Erythroblast (primary cell): ENCODE results near the gene AGBL4.
"Not testable (repeated sequence)": the region's sequence is repeated elsewhere in the genome, so short reads cannot be mapped to it uniquely, and the experiment has no call there.

ENCODE experiments used
- DNase-seq, 2 experiments: peaks; one replicate each; lab custom pipeline; 2025; lab: John Stamatoyannopoulos, UW
- GATA1 ChIP-seq: IDR thresholded peaks from 2 replicates; pipeline ENCODE4 v1.6.1; 2011; ENCODE audit warnings: low read depth, mild to moderate bottlenecking, control low read depth, low read length, moderate library complexity
- POLR2A ChIP-seq: IDR thresholded peaks from 2 replicates; pipeline ENCODE4 v1.6.1; 2011; ENCODE audit warnings: mild to moderate bottlenecking, low read length

Gene AGBL4

DNA sequence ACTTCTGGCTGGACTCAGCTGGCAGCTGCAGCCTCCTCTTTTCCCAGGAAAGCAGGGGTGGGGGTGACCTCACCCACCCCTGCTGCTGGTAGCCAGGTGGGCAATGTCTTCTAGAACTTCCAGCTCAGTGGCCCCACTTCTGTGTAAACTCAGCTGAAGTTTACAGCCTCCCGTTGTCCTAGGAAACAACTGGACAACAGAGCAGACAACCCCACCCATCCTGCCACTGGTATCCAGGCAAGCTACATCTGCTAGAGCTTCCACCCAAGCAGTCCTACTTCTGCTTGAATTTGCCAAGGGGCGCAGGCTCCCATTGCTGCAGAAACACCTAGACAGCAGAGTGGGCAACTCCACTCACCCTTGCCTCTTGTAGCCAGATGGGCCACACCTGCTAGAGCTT is 937.4 kb downstream of the AGBL4 start:
- DNase-seq: no peak
- no peak for TF ChIP-seq POLR2A
- TF ChIP-seq GATA1: no peak

DNA sequence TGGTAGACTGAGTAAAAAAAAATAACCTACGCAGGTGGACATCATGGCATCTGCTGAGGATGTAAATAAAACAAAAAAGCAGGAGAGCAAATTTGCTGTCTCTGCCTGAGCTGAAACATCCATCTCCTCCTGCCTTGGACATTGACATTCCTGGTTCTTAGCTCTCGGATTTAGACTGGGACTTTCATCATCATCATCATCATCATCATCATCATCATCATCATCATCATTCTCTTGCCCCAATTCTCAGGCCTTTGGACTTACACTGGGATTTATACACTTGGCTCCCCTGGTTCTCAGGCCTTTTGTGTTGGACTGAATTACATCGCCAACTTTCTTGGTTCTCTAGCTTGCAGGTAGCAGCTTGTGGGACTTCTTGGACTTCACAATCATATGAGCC is 938.7 kb downstream of the AGBL4 start:
- no peak for TF ChIP-seq POLR2A
- no peak for TF ChIP-seq GATA1
- DNase-seq: no peak

DNA sequence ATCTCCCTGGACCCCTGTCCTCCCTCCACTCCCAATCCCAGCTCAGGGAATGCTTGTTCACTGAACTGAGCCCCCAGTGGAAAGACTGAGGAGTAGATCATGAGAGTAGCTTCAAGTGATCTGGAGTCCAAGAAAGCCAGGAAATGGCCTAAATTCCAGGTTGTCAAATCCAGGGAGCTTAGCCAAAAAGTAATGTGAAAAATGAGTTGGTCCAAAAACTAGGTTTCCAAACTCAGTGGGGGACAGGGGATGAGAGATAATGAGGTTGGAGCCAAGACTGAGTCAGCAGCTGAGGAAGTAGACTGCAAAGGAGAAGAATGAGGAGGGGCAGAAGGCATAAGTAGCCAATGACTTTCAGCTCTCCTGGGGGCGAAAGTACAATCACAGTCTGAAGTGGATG is 963.0 kb downstream of the AGBL4 start:
- no peak for TF ChIP-seq POLR2A
- no peak for TF ChIP-seq GATA1
- DNase-seq: no peak

DNA sequence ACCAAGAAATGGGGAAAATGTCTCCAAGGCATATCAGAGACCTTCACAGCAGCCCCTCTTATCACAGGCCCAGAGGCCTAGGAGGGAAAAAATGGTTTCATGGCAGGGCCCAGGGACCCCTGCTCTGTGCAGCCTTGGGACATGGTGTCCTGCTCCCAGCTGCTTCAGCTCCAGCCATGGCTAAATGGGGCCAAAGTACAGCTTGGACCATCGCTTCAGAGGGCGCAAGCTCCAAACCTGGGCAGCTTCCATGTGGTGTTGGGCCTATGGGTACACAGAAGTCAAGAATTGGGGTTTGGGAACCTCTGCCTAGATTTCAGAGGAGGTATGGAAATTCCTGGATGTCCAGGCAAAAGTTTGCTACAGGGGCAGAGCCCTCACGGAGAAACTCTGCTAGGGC is 964.7 kb downstream of the AGBL4 start:
- DNase-seq: no peak
- TF ChIP-seq GATA1 (no peak), POLR2A (no peak)

DNA sequence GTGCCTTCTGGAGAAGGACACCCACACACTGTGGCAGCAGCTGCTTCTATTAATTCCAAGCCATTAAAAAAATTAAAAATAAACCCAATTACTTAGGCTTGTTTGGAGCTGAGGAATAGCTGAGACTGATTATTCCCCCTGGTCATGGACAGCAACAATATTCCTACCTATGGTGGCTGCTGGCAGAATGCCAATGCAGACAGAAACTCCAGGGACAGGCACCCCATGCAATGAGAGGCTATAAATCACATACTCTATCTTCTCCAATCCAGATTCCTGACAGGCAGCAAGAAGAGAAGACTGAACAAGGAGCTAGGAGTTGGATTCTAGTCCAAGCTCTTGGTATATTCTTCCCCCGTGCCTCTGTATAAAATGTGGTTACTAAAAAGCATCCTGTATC is 971.7 kb downstream of the AGBL4 start:
- no peak for DNase-seq
- TF ChIP-seq POLR2A (no peak), GATA1 (no peak)

DNA sequence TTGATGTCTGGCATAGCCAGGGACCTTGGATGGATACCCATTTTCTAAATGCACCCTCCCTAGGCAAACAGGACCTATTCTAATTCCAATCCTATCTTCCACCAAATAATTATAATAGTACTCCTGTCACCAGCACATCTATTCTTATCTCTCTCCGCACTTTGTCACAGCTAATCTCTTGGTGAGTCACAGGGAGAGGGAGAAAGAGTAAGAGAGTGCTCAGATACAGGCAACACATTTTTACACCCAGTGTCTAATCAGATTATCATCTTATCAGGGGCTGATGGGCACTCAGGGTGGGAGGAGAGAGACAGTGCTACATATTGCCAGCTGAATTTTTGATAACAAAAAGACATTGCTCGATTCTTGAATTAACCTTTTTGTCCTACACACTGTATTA is 972.1 kb downstream of the AGBL4 start:
- no peak for TF ChIP-seq POLR2A
- no peak for TF ChIP-seq GATA1

DNA sequence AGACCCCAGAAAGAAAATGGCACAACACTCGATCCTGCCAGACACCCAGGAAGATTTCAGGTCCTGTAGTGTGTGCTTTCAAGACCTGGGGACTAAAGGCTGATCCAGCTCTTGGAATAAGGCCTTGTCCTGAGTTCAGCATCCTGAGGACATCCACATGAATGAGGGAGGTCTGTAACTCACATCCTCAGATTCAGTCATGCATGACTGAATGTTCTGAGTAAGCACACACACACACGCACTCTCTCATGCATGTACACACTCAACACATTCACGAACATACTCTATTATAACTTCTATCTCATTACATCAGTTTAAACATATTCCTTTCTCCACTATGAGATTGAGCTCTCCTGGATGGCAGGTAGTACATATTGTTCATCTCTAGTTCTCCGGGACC is 973.7 kb downstream of the AGBL4 start:
- TF ChIP-seq POLR2A (no peak), GATA1 (no peak)
- DNase-seq: no peak

More for the DNA sequence above, 972.1 kb downstream of the AGBL4 start:
- peak in 1 of 2 experiments; percentile 33 for DNase-seq

DNA sequence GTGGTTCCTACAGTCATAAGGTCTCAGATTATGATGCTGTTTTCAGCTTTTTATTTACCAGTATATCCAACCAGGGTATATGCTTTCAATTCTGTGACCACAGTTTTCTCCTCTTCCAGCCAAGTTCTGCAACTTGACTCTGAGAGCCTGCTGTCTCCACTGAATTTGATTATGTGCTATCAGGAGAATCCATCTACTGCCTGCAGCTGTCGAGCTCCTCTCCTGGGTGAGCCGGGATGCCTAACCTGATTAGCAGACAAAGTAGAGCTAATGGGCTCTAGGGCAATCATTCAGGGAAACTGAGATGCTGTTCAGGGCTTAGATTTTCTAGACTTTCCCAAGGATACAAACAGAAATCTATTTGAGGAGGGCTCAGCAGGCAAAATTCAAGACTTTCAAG is 975.6 kb downstream of the AGBL4 start:
- DNase-seq: peak in 1 of 2 experiments; percentile 2
- TF ChIP-seq POLR2A (no peak), GATA1 (no peak)

DNA sequence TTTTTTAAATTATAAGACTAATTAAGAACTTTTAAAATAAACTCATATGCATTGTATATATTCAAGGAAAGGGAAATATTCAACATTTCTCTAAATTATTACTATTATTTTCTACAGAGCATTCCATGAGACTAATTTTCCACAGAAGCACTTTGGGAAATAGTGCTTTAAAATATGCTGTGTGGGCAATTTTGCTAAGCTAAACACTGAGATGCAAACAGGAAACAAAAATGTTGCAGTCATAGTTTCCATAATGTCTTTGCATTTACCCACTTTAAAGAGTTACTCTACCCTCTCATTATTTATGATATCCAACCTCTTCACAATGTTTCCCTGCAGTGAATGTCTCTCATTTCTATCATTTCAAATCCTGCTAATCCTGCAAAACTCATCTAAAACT is 977.4 kb downstream of the AGBL4 start:
- TF ChIP-seq POLR2A (no peak), GATA1 (no peak)
- no peak for DNase-seq

DNA sequence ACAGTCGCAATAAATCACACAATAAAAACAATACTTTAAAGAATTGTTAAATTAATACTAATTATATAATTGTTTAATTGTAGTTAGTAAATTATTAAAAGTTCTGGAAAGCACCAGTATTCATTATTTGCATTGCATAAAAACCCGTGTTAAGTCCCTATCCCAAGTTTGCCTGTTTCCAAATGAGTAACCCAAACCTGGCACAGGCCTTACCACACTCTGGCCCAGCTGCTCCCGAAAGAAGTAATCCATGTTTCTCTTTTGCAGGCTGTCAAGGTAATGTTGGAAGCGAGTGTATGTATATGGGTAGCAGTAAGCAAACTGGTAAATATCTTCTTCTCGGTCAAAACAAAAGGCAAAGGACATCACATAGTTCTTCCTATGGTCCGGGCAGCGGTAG is 978.4 kb downstream of the AGBL4 start:
- TF ChIP-seq POLR2A (no peak), GATA1 (no peak)
- DNase-seq: no peak

DNA sequence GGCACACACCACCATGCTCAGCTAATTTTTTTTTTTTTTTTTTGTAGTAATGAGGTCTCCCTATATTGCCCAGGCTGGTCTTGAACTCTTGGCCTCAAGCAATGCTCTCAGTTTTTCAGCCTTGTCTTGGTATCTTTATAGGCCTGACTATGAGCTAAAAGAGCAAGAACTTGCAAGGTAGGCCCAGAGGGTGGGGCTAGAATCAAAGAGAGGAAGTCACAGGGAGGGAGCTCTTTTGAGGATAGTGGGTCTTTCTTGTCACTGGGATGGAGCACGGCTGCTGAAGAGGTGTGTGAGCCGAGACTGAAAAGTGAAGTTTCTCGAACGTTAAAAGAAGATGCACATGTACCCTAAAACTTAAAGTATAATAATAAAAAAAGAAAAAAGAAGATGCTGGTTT is 987.1 kb downstream of the AGBL4 start:
- no peak for DNase-seq
- no peak for TF ChIP-seq POLR2A

DNA sequence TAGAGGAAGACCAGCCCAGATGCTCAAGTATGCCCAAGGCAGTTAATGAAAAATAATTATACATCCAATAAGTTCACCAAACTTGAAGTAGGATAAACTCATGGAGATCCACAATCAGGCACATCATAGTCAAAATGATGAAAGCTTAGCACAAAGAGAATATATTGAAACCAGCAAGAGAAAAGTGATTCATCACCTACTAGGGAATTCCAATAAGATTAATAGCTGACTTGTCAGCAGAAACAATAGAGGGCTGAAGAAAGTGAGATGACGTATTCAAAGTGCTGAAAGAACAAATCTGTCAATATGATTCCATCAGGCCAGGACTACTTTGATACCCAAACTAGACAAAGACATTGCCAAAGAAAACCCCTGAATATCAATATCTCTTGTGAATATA is 995.4 kb downstream of the AGBL4 start:
- TF ChIP-seq POLR2A (no peak), GATA1 (no peak)
- DNase-seq: no peak

DNA sequence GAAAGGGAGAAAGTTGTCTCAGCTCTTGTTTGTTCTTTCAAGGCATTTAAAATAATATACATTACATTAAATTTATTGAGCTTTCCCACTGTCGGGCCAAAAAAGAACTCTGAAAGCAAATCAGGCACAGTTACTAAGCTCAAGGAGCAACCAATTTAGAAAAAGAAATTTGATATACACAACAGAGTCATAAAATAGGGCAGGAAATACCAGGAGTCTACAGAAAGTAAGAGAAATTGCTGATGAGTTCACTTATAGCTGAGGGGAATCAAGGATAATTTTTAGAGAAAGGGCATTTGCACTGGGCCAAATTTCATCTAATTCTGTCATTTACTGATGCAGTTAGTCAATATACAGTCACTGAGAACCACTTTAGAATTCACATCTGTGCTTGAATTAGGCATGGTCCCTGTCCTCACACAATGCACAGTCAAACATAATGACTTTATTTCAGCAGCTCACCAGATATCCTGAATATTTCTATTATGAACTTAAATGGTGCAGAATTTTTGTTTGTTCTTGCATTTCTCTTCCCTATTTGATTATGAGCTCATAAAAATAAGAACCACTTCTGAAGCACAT is 997.4 kb downstream of the AGBL4 start:
- no peak for DNase-seq
- TF ChIP-seq GATA1 (no peak), POLR2A (no peak)

DNA sequence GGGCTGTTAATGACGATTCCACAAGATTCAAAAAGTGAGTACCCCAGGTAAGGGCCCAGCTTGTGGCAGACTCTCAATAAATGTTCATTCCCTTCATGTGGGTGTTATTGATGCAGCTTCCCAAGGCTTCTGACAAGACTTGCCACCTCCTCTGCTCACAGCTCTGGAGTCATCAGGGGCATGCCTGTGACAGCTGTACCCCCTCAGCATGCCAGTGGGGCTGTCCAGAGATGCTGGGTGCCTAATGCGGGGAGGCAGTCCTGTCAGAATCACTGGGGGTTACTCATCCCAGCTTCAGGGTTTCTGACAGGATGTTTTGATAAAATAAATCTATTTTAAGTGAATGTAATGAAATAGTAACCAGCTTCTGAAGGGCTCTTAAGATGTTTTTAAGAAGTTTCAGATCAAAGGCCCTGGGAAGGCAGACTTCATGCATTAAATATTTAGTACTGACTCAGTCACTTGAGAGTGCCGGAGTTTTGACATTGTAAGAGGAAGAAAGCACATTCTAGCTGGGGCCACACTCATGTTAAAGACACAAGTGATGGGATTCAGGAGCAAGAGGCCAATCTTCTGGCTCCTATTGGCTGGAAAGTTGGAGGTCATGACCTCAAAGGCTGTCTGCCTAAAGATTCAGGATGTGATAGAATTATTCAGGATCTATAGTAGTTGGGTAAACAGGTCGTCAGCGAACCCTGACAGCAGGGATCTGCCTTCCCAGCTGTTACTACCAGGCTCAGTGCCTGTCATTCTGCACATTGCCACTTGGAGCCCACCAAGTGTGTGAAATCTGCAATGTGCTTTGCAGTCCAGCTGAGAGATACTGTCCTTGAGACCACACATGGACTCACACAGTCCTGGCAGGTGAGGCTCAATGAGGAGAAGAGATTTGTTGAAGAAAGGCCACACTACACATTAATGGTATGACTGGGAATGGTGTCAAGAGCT is 1007.5 kb downstream of the AGBL4 start:
- no peak for DNase-seq
- TF ChIP-seq POLR2A: no peak
- no peak for TF ChIP-seq GATA1

DNA sequence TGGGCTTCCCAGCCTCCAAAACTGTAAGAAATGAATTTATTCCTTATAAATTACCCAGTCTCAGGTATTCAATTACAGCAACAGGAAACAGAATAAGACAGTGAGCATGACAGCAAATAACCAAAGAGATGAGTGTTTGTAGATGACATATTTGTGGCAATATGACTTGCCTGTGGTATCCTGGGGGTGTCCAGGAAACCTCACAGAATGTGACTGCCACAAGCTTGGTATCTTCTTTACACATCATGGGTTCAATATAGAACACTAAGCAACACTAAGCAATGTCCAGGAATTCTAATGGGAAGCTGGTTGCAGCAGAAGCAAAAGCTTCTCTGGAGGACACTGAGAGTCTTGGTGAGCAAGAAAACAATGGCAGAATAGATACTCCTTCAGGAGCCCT is 1010.7 kb downstream of the AGBL4 start:
- DNase-seq: no peak
- TF ChIP-seq GATA1: no peak
- no peak for TF ChIP-seq POLR2A

DNA sequence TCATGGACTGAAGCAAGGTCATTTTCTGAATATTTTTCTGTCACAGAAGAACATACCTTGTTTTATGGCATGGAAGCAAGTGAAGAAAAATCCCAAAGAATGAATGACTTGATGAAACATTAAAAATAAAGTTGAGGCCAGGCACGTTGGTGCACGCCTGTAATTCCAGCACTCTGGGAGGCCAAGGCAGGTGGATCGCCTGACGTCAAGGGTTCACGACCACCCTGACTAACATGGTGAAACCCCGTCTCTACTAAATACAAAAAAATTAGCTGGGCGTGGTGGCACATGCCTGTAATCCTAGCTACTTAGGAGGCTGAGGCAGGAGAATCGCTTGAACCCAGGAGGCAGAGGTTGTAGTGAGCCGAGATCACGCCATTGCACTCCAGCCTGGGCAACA is 1020.8 kb downstream of the AGBL4 start:
- not testable (repeated sequence) for DNase-seq
